HL-60 (cell line): ENCODE results near the gene GDAP1L1.

Experiments
- DNase-seq, 2 experiments: peaks; one replicate each; pipeline ENCODE4 v3.0.0-alpha.2; 2010 to 2020; ENCODE audit warnings: low read depth in 1 of 2, low spot score in 1 of 2
- H3K27ac ChIP-seq: fragments of 250-450 bp; sonication (Bioruptor Pico); replicated peaks from 2 replicates; pipeline ENCODE4 v1.5.1; 2020; ENCODE audit warnings: mild to moderate bottlenecking, moderate library complexity
- H3K27me3 ChIP-seq: fragments of 250-450 bp; sonication (Bioruptor Pico); 2 replicates; pipeline ENCODE4 v1.5.1; 2021; ENCODE audit warnings: mild to moderate bottlenecking, moderate library complexity; ENCODE audit not compliant: insufficient read depth, poor library complexity, severe bottlenecking
- H3K4me3 ChIP-seq: replicated peaks from 2 replicates; pipeline ENCODE4 v1.5.1; 2011; ENCODE audit warnings: mild to moderate bottlenecking, control low read depth, low read length; ENCODE audit not compliant: insufficient read depth
- GABPA ChIP-seq: IDR thresholded peaks from 2 replicates; pipeline ENCODE4 v1.6.1; 2012; ENCODE audit warnings: low read depth
- POLR2AphosphoS5 ChIP-seq: IDR thresholded peaks from 2 replicates; pipeline ENCODE4 v1.6.1; 2012; ENCODE audit warnings: low read depth
- SPI1 ChIP-seq: IDR thresholded peaks from 2 replicates; pipeline ENCODE4 v1.6.1; 2012; ENCODE audit warnings: low read depth, mild to moderate bottlenecking, borderline replicate concordance
- TF ChIP-seq, protein P1 (sequence below): IDR thresholded peaks from one replicate; pipeline ENCODE4 v1.5.1; 2011; ENCODE audit warnings: low read length, control low read depth, inconsistent platforms; ENCODE audit not compliant: insufficient read depth
- TF ChIP-seq, protein P2 (sequence below): IDR thresholded peaks from 2 replicates; pipeline ENCODE4 v1.6.1; 2012; ENCODE audit warnings: low read depth; ENCODE audit not compliant: insufficient replicate concordance

GDAP1L1 gene

DNA sequence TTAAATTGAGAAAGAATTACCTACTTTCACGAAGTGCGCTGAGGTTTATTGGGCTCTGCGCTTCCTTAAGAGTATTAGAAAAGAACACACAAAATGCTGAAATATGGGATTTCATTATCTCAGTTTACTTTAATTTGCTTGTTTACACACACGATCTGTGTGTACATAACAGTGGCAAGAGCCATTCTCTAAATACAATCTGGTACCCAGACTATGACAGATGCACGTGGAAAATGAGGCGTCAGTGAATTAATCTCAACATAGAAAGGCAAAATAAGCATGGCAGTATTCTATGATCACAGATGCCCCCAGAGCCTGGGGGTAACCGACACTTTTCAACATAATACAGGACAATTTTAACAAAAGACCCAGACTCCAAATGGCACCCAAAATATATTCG, 55.6 kb downstream of the GDAP1L1 start:
- no peaks in the 10 kb centered on the region for H3K27me3 ChIP-seq
- DNase-seq = no peak
- TF ChIP-seq, protein P1, sequence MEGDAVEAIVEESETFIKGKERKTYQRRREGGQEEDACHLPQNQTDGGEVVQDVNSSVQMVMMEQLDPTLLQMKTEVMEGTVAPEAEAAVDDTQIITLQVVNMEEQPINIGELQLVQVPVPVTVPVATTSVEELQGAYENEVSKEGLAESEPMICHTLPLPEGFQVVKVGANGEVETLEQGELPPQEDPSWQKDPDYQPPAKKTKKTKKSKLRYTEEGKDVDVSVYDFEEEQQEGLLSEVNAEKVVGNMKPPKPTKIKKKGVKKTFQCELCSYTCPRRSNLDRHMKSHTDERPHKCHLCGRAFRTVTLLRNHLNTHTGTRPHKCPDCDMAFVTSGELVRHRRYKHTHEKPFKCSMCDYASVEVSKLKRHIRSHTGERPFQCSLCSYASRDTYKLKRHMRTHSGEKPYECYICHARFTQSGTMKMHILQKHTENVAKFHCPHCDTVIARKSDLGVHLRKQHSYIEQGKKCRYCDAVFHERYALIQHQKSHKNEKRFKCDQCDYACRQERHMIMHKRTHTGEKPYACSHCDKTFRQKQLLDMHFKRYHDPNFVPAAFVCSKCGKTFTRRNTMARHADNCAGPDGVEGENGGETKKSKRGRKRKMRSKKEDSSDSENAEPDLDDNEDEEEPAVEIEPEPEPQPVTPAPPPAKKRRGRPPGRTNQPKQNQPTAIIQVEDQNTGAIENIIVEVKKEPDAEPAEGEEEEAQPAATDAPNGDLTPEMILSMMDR = no peak
- no peak for TF ChIP-seq GABPA
- TF ChIP-seq, protein P2, sequence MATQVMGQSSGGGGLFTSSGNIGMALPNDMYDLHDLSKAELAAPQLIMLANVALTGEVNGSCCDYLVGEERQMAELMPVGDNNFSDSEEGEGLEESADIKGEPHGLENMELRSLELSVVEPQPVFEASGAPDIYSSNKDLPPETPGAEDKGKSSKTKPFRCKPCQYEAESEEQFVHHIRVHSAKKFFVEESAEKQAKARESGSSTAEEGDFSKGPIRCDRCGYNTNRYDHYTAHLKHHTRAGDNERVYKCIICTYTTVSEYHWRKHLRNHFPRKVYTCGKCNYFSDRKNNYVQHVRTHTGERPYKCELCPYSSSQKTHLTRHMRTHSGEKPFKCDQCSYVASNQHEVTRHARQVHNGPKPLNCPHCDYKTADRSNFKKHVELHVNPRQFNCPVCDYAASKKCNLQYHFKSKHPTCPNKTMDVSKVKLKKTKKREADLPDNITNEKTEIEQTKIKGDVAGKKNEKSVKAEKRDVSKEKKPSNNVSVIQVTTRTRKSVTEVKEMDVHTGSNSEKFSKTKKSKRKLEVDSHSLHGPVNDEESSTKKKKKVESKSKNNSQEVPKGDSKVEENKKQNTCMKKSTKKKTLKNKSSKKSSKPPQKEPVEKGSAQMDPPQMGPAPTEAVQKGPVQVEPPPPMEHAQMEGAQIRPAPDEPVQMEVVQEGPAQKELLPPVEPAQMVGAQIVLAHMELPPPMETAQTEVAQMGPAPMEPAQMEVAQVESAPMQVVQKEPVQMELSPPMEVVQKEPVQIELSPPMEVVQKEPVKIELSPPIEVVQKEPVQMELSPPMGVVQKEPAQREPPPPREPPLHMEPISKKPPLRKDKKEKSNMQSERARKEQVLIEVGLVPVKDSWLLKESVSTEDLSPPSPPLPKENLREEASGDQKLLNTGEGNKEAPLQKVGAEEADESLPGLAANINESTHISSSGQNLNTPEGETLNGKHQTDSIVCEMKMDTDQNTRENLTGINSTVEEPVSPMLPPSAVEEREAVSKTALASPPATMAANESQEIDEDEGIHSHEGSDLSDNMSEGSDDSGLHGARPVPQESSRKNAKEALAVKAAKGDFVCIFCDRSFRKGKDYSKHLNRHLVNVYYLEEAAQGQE = no peak
- TF ChIP-seq SPI1 = no peak
- TF ChIP-seq POLR2AphosphoS5 = no peak
- no peak overlapping the region for H3K4me3 ChIP-seq
- no peak overlapping the region for H3K27ac ChIP-seq

DNA sequence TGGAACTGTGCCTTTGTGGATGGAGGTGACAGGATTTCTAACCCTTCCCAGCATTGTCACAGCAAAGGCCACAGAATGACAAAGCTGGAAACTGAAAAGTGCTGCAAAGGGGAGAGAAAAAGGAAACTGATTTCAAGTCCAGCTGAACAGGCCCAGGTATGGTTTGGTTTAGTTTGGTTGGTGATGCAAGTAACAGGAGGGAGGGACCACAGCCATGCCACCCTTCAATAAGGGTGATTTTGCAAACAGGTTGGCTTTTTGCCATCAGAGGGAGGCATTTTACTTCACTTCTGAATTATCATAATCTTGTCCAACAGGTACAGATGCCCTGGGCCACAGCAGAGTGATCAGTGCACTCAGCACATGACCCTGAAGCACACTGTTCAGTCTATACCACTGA, 57.3 kb downstream of the GDAP1L1 start:
- Histone ChIP-seq H3K4me3 (no peak overlapping the region), H3K27ac (no peak overlapping the region), H3K27me3 (no peaks in the 10 kb centered on the region)
- no peak for TF ChIP-seq POLR2AphosphoS5
- TF ChIP-seq GABPA = no peak
- no peak for TF ChIP-seq SPI1
- TF ChIP-seq, protein P1 = no peak
- TF ChIP-seq, protein P2 = no peak
- no peak for DNase-seq

DNA sequence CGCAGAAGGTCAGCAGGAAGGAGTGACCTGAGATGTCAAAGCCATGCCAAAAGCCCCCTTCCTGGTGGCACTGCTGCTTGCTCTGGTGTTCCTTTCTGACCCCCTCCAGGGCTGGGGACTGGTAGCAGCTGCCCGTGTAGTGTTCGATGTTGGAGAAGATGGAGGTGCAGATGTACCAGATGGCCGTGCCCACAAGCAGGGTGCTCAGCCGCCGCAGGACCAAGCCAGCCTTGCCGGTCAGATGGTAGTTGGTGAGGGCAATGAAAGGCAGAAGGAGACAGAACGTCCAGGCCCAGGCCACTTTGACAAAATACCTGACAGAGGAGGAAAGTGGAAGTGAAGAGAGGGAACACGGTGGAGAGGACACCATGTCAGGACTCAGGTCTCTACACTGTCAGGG, 59.8 kb downstream of the GDAP1L1 start:
- no peak for TF ChIP-seq SPI1
- no peak for TF ChIP-seq GABPA
- TF ChIP-seq, protein P2 = no peak
- TF ChIP-seq POLR2AphosphoS5 = no peak
- TF ChIP-seq, protein P1 = no peak
- H3K27ac ChIP-seq = no peak overlapping the region
- DNase-seq = no peak

More for the DNA sequence above, 59.8 kb downstream of the GDAP1L1 start:
- no peaks in the 10 kb centered on the region for H3K27me3 ChIP-seq
- H3K4me3 ChIP-seq = no peak overlapping the region
